ENCODE measurements around the gene CAVIN3. TPM values are rescaled to one million over a fixed set of nuclear protein-coding genes. Genes with fewer than 3 reads are reported as not detected.

CAVIN3 gene, protein sequence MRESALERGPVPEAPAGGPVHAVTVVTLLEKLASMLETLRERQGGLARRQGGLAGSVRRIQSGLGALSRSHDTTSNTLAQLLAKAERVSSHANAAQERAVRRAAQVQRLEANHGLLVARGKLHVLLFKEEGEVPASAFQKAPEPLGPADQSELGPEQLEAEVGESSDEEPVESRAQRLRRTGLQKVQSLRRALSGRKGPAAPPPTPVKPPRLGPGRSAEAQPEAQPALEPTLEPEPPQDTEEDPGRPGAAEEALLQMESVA
- 24.7 to 34.0 TPM (median 26.6 TPM) in 5 replicates for total RNA-seq (2022; extraction: Qiagen RNA extraction; ENCODE audit: low read depth)

DNA sequence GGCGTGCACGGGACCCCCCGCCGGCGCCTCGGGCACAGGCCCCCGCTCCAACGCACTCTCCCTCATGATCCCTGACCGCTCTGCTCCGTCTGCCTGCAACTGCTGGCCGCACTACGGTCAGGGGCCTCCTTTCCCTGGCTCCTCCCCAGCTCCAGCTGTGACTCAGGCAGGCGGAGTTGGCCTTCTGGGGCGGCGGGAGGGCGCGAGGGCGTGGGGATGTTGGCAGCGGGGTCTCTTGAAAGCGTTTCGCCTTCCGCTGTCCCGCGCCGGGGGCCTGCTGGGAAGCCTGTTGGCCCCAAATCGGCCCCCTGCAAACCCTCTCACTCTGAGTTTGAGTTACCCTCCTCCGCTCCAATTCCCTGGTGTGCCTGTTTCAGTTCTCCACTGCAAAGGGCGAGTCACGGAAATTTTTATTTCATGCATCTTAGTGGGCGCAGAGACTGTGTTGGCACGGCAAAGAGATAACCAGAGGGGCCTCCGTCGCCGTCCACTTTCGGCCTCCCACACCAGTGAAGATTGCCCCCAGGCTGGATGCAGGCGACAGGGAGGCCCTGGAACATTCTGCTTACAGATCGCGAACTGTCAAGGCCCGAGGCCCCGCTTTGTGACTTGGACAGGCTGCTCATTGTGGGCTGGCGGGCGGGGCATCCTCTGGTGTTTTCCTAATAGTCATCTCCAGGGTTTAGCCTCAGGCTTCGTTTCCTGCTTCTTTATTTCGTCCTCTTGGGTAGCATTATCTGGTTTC is at the start of gene CAVIN3:
Gene CAVIN3, minus strand, starts transcription at position 91 of the 745 bp plus-strand sequence. Its CDS starts 25 bp downstream, at position 66.

Other genes starting within 250 kb of the CAVIN3 start
- not detected in 5 replicates for gene OR56B4, start 212.8 kb downstream of the CAVIN3 start, total RNA-seq (2022; extraction: Qiagen RNA extraction; ENCODE audit: low read depth)
- gene OR52B2, start 150.2 kb downstream of the CAVIN3 start, total RNA-seq (2022; extraction: Qiagen RNA extraction; ENCODE audit: low read depth) = not detected in 5 replicates
- not detected in 5 replicates for gene OR52W1, start 121.3 kb downstream of the CAVIN3 start, total RNA-seq (2022; extraction: Qiagen RNA extraction; ENCODE audit: low read depth)
- gene C11orf42, start 114.9 kb downstream of the CAVIN3 start, total RNA-seq (2022; extraction: Qiagen RNA extraction; ENCODE audit: low read depth) = not detected in 5 replicates
- gene FHIP1B, start 85.9 kb downstream of the CAVIN3 start, total RNA-seq (2022; extraction: Qiagen RNA extraction; ENCODE audit: low read depth) = 13.4 to 17.9 TPM (median 17.2 TPM) in 5 replicates
- gene CNGA4, start 81.4 kb downstream of the CAVIN3 start, total RNA-seq (2022; extraction: Qiagen RNA extraction; ENCODE audit: low read depth) = 0.07 to 0.10 TPM (median 0.08 TPM) in 3 of 5 replicates, not detected in the others
- gene CCKBR, start 60.7 kb downstream of the CAVIN3 start, total RNA-seq (2022; extraction: Qiagen RNA extraction; ENCODE audit: low read depth) = not detected in 5 replicates
- 10.2 to 13.1 TPM (median 11.4 TPM) in 5 replicates for gene SMPD1, start 70.0 kb upstream of the CAVIN3 start, total RNA-seq (2022; extraction: Qiagen RNA extraction; ENCODE audit: low read depth)
- gene APBB1, start 98.6 kb upstream of the CAVIN3 start, total RNA-seq (2022; extraction: Qiagen RNA extraction; ENCODE audit: low read depth) = 17.0 to 20.3 TPM (median 17.8 TPM) in 5 replicates
- gene HPX, start 120.5 kb upstream of the CAVIN3 start, total RNA-seq (2022; extraction: Qiagen RNA extraction; ENCODE audit: low read depth) = 0.32 to 1.4 TPM (median 0.49 TPM) in 5 replicates
- gene TRIM3, start 153.4 kb upstream of the CAVIN3 start, total RNA-seq (2022; extraction: Qiagen RNA extraction; ENCODE audit: low read depth) = 14.9 to 21.1 TPM (median 18.1 TPM) in 5 replicates
- gene ARFIP2, start 160.8 kb upstream of the CAVIN3 start, total RNA-seq (2022; extraction: Qiagen RNA extraction; ENCODE audit: low read depth) = 54.9 to 61.4 TPM (median 59.2 TPM) in 5 replicates
- 26.4 to 38.9 TPM (median 37.1 TPM) in 5 replicates for gene TIMM10B, start 161.0 kb upstream of the CAVIN3 start, total RNA-seq (2022; extraction: Qiagen RNA extraction; ENCODE audit: low read depth)
- gene DNHD1, start 176.8 kb upstream of the CAVIN3 start, total RNA-seq (2022; extraction: Qiagen RNA extraction; ENCODE audit: low read depth) = 3.3 to 3.7 TPM (median 3.5 TPM) in 5 replicates

Data from A549 treated with DMSO at 1 μM for 4 hours (cell line).